GM19043 (cell line): Measurements from ENCODE around the gene ADAMTS4.

ENCODE experiments used
- ATAC-seq: cut with Tn5 transposase; IDR thresholded peaks from one replicate; pipeline ENCODE4 v1.9.1; 2021; ENCODE audit warnings: low read depth; ENCODE audit not compliant: unreplicated experiment

ADAMTS4 gene

GRCh38 chr1:161159913-161160243 lies 39.0 kb downstream of the ADAMTS4 start:
- ATAC-seq: no peak

DNA sequence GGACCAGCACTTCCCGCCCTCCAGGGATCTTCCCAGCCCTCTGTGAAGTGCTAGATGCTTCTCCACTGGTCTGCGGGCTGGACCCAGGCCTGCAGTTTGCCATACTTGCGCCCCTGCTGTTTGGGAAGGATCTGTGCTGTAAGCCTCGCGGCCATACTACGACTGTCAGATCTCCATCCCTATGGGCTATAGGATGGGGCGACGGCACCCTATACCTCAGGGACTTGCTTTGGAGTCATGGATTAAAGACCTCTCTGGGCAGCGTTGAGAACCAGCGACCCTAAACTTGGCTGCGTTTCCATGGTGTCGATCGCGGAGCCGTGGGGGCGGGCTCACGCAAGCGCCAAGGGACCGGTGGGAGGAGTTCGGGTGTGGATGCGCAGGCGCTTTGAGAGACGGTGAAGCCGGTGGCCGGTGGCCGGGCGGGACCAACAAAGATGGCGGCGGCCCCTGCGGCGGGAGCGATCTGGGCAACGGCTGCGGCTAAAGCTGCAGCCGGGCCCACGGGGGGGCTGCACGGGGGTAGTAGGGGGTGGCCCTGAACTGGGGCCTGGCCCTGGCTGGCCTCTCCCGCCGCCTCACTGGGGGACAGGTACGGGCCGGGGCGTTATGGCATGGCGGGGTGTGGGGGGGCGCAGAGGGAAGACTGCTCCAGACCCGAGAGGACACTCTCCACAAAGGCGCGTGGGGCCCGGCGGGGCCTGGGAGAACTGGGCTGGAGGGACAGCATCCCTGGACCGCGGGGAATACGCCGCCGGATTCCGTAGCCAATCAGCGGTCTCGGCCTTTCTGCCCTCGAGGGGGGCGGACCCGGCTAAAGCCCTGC lies 39.6 kb downstream of the ADAMTS4 start, which contains the start of gene USP21:
USP21 (plus strand) TSS at position 414 of the 826 bp plus-strand sequence. CDS start 1,141 bp downstream, outside the sequence.
- ATAC-seq: peak; percentile 92

- no peak for ATAC-seq
These were observed 40.4 kb downstream of the ADAMTS4 start for GRCh38 chr1:161158316-161159010.

GRCh38 chr1:161157867-161158266 lies 41.0 kb downstream of the ADAMTS4 start:
- no peak for ATAC-seq

GRCh38 chr1:161153682-161154337 lies 45.0 kb downstream of the ADAMTS4 start, which contains the start of gene UFC1:
UFC1 (plus strand) TSS chr1:161153978; CDS start chr1:161153998, 20 bp downstream.
- peak; percentile 92 for ATAC-seq

DNA sequence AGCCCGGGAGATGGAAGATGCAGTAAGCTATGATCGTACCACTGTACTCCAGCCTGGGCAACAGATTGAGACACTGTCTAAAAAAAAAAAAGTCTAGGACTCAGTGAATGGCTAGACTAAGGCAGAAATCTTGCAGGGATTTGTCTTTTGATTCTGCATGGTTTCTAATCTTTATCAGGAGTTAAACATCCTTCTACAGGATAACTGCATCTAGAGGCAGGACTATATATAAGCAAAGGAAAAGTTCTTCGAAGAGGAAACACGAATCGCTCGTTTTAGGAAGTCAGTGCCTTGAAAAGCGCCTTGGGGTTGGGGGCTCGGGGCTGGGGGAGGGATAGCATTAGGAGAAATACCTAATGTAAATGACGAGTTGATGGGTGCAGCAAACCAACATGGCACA lies 45.7 kb downstream of the ADAMTS4 start:
- no peak for ATAC-seq

- no peak for ATAC-seq
These were observed 53.0 kb downstream of the ADAMTS4 start for GRCh38 chr1:161145832-161146231.

- no peak for ATAC-seq
These were observed 58.0 kb downstream of the ADAMTS4 start for GRCh38 chr1:161140755-161141400.

- ATAC-seq: no peak
These were observed 59.1 kb downstream of the ADAMTS4 start for GRCh38 chr1:161139766-161140165.

DNA sequence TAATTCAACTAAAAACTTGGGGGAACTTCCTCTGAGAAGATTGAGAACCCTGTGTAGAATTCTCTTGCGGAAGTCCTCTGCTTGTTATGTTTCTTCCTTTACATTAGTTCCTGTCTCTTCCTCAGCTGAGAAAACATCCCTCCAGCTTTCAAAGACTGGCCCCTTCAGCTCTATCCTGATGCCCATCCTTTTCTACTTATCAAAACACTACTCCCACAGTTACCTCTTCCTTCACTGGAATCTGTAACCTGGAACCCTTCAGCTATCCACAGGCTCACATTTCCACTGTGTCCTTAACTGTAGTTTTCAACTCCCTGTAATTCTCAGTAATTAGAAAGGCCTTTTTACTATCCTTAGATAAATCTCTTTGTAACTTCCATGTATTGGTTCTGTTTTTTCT lies 60.4 kb downstream of the ADAMTS4 start:
- no peak for ATAC-seq

GRCh38 chr1:161137881-161138280 lies 61.0 kb downstream of the ADAMTS4 start:
- ATAC-seq: no peak
